HAP-1 (cell line): Measurements from ENCODE around the gene ZC3H4.

ENCODE experiments used
- DNase-seq, 2 experiments: peaks; one replicate each; pipeline ENCODE4 v3.0.0-alpha.2; 2016 to 2020; ENCODE audit warnings: low spot score in 2 of 2
- H3K27me3 ChIP-seq: fragments of 250-450 bp; sonication (Bioruptor Pico); 2 replicates; pipeline ENCODE4 v1.5.1; 2020; ENCODE audit warnings: low read depth, mild to moderate bottlenecking, moderate library complexity
- H3K36me3 ChIP-seq: fragments of 250-450 bp; sonication (Bioruptor Pico); replicated peaks from 2 replicates; pipeline ENCODE4 v1.5.1; 2020; ENCODE audit warnings: mild to moderate bottlenecking
- H3K4me1 ChIP-seq: fragments of 250-450 bp; sonication (Bioruptor Pico); 2 replicates; pipeline ENCODE4 v1.5.1; 2020; ENCODE audit warnings: mild to moderate bottlenecking
- H3K4me3 ChIP-seq: fragments of 250-450 bp; sonication (Bioruptor Pico); 2 replicates; pipeline ENCODE4 v1.5.1; 2020; ENCODE audit warnings: mild to moderate bottlenecking, moderate library complexity
- H3K9me3 ChIP-seq: fragments of 250-450 bp; sonication (Bioruptor Pico); 2 replicates; pipeline ENCODE4 v1.5.1; 2020; ENCODE audit warnings: mild to moderate bottlenecking, moderate library complexity
- in situ Hi-C: fragments of 300-500 bp; cut with MboI; formaldehyde crosslinking; loops from 3 replicates; pipeline ENCODE4 v1.14.3; 2020; ENCODE audit warnings: low sequenced_read_pairs, inconsistent platforms, mixed read lengths

Gene ZC3H4

DNA sequence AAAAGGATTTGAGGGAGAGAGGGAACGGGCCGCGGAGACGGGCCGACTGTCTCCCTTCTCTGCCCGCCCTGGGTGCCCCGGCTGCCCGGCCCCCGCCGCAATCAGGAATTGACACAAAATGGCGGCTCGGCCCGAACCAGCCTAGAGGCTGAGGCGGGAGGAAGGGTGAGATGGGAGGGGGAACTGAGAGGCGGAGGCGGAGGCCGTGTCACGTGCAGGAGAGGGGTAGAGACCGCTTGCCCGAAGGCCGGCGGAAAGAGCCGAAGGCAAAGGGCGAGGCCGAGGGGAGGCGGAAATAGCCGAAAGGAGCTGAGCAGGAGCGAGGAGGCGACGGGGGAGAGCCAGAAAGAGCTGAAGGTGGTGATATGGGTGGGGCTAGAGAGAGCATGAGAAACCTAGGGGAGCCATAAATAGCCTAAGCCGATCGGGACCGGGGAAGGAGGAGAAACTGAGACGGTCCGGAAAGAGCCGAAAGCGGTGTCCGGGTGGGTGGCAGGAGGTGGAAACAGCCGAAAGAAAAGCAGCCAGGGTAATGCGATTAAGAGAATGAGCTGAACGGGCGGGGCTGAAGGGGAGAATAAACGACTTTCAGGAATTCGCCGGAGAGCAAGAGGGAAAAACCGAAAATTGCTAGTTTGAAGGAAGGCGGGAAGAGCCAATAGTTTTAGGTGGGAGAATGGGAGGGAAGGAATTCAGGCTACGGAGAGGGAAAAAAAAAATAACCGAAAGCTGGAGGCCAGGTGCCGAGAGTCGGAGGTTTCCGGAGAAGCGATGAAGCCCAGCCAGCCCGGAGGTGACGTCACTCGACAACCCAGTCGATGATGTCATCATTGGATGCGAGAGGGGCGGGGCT, at the start of gene ZC3H4:
TSS of gene ZC3H4 (minus strand) at position 780 of the 853 bp plus-strand sequence. CDS start 1,192 bp downstream, outside the sequence.
- H3K4me1 ChIP-seq = peaks cover 25% of the 10 kb centered on the region
- H3K4me3 ChIP-seq = peak within 1 kb of the TSS; percentile 77
- in situ Hi-C loops = no loop called here
- H3K27me3 ChIP-seq = no peaks in the 10 kb centered on the region
- DNase-seq = peak; percentile 99 to 100
- no peaks in the 10 kb centered on the region for H3K9me3 ChIP-seq
- no peaks in the 10 kb centered on the region; the same call in 1 of the 2 replicates for H3K36me3 ChIP-seq

DNA sequence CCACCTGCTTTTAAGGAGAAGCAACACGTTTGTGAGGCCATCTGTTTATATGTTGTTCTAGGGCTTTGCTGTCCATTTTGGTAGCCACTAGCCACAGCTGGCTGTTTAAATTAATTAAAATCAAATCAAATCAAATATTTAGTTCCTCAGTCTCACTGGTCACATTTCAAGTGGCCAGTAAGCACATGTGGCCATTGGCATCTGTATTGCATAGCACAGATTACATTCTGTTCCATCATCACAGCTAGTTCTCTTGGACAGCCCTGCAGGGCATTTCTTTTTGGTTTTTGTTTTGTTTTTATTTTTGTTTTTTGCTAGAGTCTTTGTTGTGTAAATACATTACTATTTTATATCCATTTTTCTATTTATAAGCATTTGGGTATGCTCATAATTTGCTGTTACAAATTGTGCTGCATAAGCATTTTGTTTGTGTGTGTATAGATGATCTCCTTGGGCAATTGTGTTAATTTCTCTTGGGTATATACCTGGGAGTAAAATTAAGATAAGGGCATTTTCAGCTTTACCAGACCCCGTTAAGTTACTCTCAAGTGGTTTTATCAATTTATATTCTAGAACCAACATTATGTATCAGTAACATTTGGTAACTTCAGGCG, 48.4 kb upstream of the ZC3H4 start:
- no peak for DNase-seq
- Histone ChIP-seq H3K4me3 (no peak overlapping the region), H3K9me3 (no peaks in the 10 kb centered on the region), H3K36me3 (peaks cover 74% of the 10 kb centered on the region), H3K27me3 (no peaks in the 10 kb centered on the region), H3K4me1 (peaks cover 24% of the 10 kb centered on the region)
- in situ Hi-C loops = no loop called here

DNA sequence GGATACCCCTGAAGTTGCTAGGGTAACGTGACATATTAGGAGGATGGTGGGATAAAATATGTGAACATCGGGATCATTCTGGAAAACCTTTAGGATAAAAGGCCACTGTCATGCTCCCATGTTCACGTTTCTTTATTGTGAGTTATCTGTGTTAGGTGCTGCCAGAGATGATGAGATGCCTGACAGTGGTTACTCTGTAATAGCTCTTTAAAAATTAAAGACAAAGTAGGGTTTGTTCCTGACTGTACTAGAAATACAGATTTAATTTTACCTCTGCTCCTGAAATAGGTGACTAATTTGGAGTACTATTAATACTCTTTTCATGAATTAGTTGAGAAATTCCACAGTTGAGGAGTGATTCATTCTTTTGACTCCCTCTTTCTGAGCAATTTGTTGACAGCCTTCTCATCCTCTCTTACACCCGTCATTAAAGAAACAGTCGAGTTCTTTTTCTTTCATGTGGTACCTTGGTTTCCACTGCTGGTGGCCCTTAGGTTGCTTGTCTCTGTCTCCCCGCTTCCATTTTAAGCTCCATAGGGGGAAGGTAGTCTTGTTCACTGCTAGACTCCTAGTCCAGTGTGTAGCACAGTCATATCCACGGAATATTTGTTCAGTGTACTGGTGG, 45.4 kb upstream of the ZC3H4 start:
- H3K27me3 ChIP-seq = no peaks in the 10 kb centered on the region
- in situ Hi-C loops = no loop called here
- DNase-seq = no peak
- no peak overlapping the region for H3K4me3 ChIP-seq
- peaks cover 46% of the 10 kb centered on the region for H3K4me1 ChIP-seq
- H3K9me3 ChIP-seq = no peaks in the 10 kb centered on the region
- peaks cover 69% of the 10 kb centered on the region for H3K36me3 ChIP-seq

DNA sequence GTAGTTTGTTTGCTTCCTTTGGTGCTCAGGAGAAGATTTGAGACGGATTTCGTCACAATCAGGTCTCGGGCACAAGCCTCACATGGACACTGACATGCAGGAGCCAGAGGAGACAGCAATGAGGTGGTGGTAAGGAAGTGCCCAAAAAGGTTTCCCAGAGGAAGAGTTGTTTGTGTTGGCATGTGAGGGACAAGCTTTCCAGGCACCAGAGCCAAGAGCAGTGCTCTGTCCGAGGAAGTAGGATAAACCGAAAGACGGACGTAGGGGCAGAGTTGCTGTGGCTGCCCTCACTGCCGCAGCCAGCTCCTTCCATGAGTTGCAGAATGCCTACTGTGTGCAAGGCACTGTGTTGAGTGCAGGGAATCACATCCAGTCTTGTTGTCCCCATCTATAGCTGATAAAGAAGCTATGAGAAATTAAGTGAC, 44.8 kb upstream of the ZC3H4 start:
- Histone ChIP-seq H3K36me3 (peaks cover 69% of the 10 kb centered on the region), H3K4me3 (no peak overlapping the region), H3K4me1 (peaks cover 46% of the 10 kb centered on the region), H3K9me3 (no peaks in the 10 kb centered on the region), H3K27me3 (no peaks in the 10 kb centered on the region)
- DNase-seq = no peak
- in situ Hi-C loops = no loop called here

DNA sequence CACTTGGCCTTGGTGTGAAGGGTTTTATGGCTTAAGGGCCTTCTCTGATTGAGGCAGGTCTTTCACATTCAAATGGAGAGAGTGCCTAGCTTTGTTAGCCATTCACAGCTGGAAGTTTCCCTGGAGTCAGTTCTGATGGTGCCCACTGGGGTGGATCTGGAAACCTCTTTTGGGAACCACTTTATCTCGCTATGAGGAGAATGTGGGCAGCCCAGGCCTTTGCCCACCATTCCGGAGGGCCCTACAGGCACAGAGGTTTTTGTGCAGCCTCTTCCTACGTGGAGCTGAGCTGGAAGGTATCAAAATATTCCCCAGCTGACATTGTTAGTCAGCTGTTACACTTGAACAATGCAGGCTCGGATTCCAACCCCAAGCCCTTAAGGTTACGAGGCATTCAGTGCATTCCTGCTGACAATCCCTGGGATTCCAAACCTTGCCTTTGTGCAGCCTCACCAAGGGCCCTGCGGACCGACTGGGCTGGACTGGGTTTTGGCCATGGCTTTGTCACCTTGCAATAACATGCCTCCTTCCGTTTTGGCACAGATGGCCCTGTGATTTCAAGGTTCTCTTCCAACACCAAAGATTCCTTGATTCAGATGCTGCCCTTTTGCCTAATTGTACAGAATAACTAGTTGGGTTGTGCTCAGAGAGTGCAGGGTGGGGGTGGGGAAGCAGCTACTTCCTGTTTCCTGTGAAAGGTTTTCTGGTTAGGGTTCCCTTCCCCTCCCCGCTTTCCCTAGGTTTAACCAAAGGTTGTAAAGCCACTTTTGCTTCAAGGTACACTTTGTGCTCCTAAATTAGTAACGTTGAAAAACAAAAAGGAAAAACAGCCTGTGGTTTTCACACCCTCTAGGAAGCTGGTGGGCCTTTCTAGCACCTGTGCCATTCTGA, 44.1 kb upstream of the ZC3H4 start:
- Histone ChIP-seq H3K4me3 (no peak overlapping the region), H3K36me3 (peaks cover 69% of the 10 kb centered on the region), H3K27me3 (no peaks in the 10 kb centered on the region), H3K4me1 (peaks cover 47% of the 10 kb centered on the region), H3K9me3 (no peaks in the 10 kb centered on the region)
- peak; percentile 88 to 89 for DNase-seq
- in situ Hi-C loops = no loop called here

DNA sequence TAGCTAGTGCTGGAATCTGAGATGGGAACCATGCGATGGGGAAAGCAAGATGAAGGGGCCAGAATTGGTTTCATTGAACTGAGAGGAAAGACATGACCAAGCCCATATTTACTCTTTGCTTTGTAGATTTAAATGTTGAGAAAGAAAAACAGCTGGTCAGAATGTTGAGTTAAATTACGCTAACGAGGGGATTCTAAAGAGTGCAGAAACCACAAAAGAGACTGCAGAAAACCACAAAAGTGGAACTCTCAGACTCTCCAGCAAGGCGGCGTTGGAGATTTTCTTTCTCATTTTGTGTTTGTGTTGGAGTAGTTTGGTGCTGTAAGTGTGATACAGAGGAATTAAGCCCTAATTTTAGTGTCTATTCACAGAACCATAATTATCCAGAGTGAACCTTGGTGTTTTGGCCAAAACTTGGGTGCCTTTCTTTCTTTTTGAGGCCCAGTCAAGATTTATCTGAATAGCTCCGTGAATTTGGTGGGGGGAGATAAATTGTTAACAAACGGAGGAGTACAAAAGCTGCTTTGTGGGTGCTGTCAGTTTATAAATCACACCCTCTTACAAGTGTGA, 43.4 kb upstream of the ZC3H4 start:
- Histone ChIP-seq H3K4me3 (no peak overlapping the region), H3K9me3 (no peaks in the 10 kb centered on the region), H3K4me1 (peaks cover 54% of the 10 kb centered on the region), H3K36me3 (peaks cover 69% of the 10 kb centered on the region), H3K27me3 (no peaks in the 10 kb centered on the region)
- in situ Hi-C loops = no loop called here
- DNase-seq = peak in 1 of 2 experiments; percentile 100

DNA sequence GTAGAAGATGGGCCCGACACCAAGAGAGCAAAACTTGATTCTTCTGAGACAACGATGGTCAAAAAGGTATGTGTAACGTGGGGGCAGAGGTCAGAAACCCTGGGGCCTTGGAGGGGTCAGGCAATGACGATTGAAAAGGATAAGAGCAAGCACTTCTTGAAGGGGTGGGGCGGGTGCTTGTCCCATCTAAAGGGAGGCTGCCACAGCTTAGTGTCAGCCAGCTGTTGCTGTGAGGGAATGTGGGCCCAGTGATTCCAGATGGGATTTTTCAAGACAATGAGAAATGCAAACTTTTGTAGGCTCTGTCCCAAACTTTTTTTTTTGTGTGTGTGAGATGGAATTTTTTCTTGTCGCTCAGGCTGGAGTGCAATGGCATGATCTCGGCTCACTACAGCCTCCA, 41.6 kb upstream of the ZC3H4 start:
- H3K36me3 ChIP-seq = peaks cover 72% of the 10 kb centered on the region
- H3K4me1 ChIP-seq = peaks cover 61% of the 10 kb centered on the region
- DNase-seq = peak in 1 of 2 experiments; percentile 50
- no peak overlapping the region for H3K4me3 ChIP-seq
- H3K9me3 ChIP-seq = no peaks in the 10 kb centered on the region
- no peaks in the 10 kb centered on the region for H3K27me3 ChIP-seq
- in situ Hi-C loops = no loop called here

DNA sequence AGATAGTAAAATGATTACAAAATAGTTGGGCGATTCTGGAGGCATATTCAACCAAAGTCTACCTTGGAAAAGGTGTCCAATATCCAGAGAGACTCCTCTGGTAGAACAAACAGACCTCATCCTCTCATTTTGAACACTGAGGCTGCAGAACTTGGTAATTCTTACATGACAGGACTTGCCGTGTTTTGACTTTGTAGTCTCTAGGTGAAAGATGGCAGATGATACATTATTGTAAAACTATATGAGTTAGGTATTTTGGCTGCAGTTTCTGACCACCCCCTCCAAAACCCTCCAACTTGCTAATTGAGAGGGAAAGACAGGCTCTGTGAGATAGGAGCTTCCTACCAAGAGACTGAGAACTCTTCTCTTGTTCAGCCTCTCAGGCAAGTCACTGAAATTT, 39.7 kb upstream of the ZC3H4 start:
- Histone ChIP-seq H3K4me1 (peaks cover 45% of the 10 kb centered on the region), H3K27me3 (no peaks in the 10 kb centered on the region), H3K4me3 (no peak overlapping the region), H3K36me3 (peaks cover 72% of the 10 kb centered on the region), H3K9me3 (no peaks in the 10 kb centered on the region)
- in situ Hi-C loops = no loop called here
- DNase-seq = no peak

DNA sequence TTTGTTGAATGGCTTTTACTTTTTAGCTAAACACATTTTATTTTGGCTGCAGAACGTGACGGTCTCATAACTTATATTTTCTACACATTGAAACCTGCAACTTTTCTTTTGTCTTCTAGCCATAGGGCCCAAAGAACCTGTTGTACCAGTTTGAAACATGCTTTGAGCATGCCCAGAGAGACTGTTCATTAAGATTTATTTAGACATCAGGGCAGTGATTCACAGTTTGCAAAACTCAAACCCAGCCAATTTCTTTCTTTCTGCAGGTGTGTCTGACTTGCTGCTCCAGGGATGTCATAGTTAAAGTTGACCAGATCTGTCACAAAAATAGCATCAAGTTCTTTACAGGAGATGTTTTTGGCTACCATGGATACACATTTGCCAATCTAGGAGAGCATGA, 39.1 kb upstream of the ZC3H4 start:
- peaks cover 39% of the 10 kb centered on the region for H3K4me1 ChIP-seq
- peaks cover 75% of the 10 kb centered on the region for H3K36me3 ChIP-seq
- DNase-seq = no peak
- H3K4me3 ChIP-seq = no peak overlapping the region
- H3K27me3 ChIP-seq = no peaks in the 10 kb centered on the region
- in situ Hi-C loops = no loop called here
- H3K9me3 ChIP-seq = no peaks in the 10 kb centered on the region

DNA sequence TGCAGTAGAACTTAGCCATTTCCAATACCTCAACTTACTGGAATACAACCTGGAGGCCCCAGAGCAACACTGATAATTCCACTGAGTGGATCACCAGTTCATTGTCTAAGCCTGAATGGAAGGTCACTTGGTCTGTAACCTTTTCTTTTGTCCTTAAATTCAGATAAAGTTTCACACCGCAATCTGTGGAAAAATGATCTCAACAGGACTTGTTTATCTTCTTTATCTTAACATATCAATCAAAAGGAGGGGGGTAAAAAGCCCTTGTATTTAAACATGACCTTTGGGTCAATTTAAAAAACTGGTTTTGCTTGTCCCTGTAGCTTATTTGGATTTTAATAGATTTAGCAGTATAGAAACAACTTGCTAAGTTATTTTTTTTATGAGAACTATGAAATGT, 38.6 kb upstream of the ZC3H4 start:
- in situ Hi-C loops = no loop called here
- Histone ChIP-seq H3K4me3 (no peak overlapping the region), H3K27me3 (no peaks in the 10 kb centered on the region), H3K9me3 (no peaks in the 10 kb centered on the region), H3K36me3 (peaks cover 79% of the 10 kb centered on the region), H3K4me1 (peaks cover 37% of the 10 kb centered on the region)
- peak in 1 of 2 experiments; percentile 36 for DNase-seq

DNA sequence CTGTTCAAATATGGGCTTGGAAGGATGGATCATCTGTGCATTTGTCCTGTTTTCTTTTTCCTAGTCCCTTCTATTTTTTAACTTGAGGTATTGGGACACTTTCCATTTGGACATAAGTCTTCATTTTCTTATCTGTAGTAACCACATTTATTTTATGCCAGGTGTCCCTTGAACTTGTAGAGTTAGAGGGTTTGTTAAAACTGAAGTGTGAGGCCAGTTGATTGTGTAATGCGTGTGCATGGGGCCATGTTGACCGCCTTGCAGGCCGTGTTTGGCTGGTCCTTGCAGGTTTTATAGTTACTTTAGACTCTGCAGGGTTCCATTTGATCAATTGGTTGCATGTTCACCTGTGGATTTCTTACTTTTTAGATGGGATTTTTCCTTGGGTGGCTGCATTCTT, 38.1 kb upstream of the ZC3H4 start:
- in situ Hi-C loops = no loop called here
- no peak overlapping the region for H3K4me3 ChIP-seq
- peaks cover 83% of the 10 kb centered on the region for H3K36me3 ChIP-seq

DNA sequence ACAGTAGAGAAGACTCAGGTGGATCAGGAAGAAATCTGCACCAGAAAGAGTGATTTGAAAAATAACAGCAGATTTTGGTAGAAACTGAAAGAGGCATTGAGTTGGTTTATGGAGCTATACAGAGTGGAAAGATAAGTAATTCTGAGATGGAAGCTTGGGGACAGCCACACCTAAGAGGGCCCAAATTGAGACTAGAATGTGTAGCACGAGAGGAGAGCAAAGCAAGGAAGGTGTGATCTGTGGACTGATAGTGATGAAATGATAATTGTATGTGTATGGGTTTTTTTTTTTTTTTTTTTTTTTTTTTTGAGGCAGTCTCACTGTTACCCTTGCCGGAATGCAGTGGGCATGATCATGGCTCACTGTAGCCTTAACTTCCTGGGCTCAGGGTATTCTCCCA, 33.3 kb upstream of the ZC3H4 start:
- no peak for DNase-seq
- Histone ChIP-seq H3K4me1 (peaks cover 6% of the 10 kb centered on the region), H3K9me3 (no peaks in the 10 kb centered on the region), H3K36me3 (peaks cover 96% of the 10 kb centered on the region), H3K4me3 (no peak overlapping the region), H3K27me3 (no peaks in the 10 kb centered on the region)
- in situ Hi-C loops = loop anchor here (5.0 kb wide), 1 partner anchor 100 kb away; no protein-coding TSS in a partner anchor

More for the DNA sequence above, 38.1 kb upstream of the ZC3H4 start:
- no peak for DNase-seq
- Histone ChIP-seq H3K9me3 (no peaks in the 10 kb centered on the region), H3K27me3 (no peaks in the 10 kb centered on the region), H3K4me1 (peaks cover 34% of the 10 kb centered on the region)
